Right lobe of liver (tissue), 4 donors: Measurements from ENCODE around the gene KRTAP4-7.

Experiments
- POLR2A ChIP-seq: fragments of 450-650 bp; IDR thresholded peaks from one replicate; pipeline ENCODE4 v1.6.1; 2017; ENCODE audit warnings: antibody characterized with exemption, mild to moderate bottlenecking
- TF ChIP-seq, protein P1 (sequence below), 4 donors: fragments of 200-600 bp in 3 of 4; fragments of 450-650 bp in 1 of 4; IDR thresholded peaks; one replicate each; pipeline versions ENCODE4 v1.5.1 to v1.8.0; 2016 to 2022; ENCODE audit warnings: antibody characterized with exemption in 4 of 4, mild to moderate bottlenecking in 2 of 4
- donor health status: DM: no; HTN: no; CAD: no.
- donor health status: DM: no; HTN: no; CAD: no.
- donor health status: DM: no; HTN: yes; CAD: no.

DNA sequence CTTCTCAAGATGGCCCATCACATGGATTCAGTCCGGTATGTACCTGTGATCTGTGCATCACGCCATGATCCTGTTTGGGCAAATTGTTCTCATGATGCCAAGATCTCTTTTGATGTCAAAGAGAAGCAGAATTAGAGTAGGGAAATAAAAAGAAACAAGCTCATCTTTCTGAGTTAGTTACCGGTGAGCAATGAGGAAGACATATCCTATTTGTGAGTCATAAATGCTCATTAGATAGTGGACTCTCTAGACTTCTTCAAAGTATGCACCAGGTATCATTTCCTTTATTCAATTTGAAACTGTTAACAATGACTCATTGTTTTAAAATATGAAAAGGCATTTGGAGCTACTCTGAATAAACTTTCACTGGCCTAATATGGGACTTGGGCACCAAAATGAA lies 48.0 kb downstream of the KRTAP4-7 start:
- TF ChIP-seq POLR2A, result no peak
- TF ChIP-seq, protein P1, sequence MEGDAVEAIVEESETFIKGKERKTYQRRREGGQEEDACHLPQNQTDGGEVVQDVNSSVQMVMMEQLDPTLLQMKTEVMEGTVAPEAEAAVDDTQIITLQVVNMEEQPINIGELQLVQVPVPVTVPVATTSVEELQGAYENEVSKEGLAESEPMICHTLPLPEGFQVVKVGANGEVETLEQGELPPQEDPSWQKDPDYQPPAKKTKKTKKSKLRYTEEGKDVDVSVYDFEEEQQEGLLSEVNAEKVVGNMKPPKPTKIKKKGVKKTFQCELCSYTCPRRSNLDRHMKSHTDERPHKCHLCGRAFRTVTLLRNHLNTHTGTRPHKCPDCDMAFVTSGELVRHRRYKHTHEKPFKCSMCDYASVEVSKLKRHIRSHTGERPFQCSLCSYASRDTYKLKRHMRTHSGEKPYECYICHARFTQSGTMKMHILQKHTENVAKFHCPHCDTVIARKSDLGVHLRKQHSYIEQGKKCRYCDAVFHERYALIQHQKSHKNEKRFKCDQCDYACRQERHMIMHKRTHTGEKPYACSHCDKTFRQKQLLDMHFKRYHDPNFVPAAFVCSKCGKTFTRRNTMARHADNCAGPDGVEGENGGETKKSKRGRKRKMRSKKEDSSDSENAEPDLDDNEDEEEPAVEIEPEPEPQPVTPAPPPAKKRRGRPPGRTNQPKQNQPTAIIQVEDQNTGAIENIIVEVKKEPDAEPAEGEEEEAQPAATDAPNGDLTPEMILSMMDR (IDR thresholded peaks at IDR 0.05), result no peak
